Renal cortical epithelial cell (primary cell): Measurements from ENCODE around the gene AGTRAP. TPM values are rescaled to one million over a fixed set of nuclear protein-coding genes. Genes with fewer than 3 reads are reported as not detected.

Source experiments
- DNase-seq: peaks from one replicate; pipeline ENCODE4 v3.0.0-alpha.2; 2011; ENCODE audit warnings: low read depth
- total RNA-seq: library from RNA; depleted of rRNA; stranded (reverse); fragments of >200 nt; gene quantifications from 2 replicates; pipeline ENCODE4 v1.2.3, GENCODE V29; 2014

AGTRAP gene
- total RNA-seq, 1 donor from 2014 or later = 66.0 TPM

GRCh38 chr1:11800391-11800755 is 64.4 kb downstream of the AGTRAP start:
- no peak for DNase-seq

Other genes with a start within 250 kb of the AGTRAP start
- 11.1 and 17.2 TPM in 2 replicates for gene FBXO2, start 81.7 kb upstream of the AGTRAP start, total RNA-seq
- gene FBXO44, start 81.3 kb upstream of the AGTRAP start, total RNA-seq = 8.2 and 21.7 TPM in 2 replicates
- 4.7 and 6.7 TPM in 2 replicates for gene FBXO6, start 71.9 kb upstream of the AGTRAP start, total RNA-seq
- 28.5 and 30.9 TPM in 2 replicates for gene MAD2L2, start 55.0 kb upstream of the AGTRAP start, total RNA-seq
- gene DRAXIN, start 44.4 kb upstream of the AGTRAP start, total RNA-seq = under 0.01 and 0.05 TPM in 2 replicates
- 0.25 TPM in 1 of 2 replicates, not detected in the other for gene C1orf167, start 26.1 kb downstream of the AGTRAP start, total RNA-seq
- gene MTHFR, start 69.8 kb downstream of the AGTRAP start, total RNA-seq = 11.3 and 19.8 TPM in 2 replicates
- 2.4 and 6.9 TPM in 2 replicates for gene CLCN6, start 70.1 kb downstream of the AGTRAP start, total RNA-seq
- not detected in 2 replicates for gene NPPA, start 111.6 kb downstream of the AGTRAP start, total RNA-seq
- 1.2 TPM in 1 of 2 replicates, not detected in the other for gene NPPB, start 122.8 kb downstream of the AGTRAP start, total RNA-seq
- gene KIAA2013, start 190.3 kb downstream of the AGTRAP start, total RNA-seq = 67.7 and 92.1 TPM in 2 replicates
- 83.0 and 242 TPM in 2 replicates for gene PLOD1, start 198.6 kb downstream of the AGTRAP start, total RNA-seq
- gene MFN2, start 244.3 kb downstream of the AGTRAP start, total RNA-seq = 56.6 and 80.5 TPM in 2 replicates